ENCODE measurements around the gene CACNA2D1.

CACNA2D1 gene

DNA sequence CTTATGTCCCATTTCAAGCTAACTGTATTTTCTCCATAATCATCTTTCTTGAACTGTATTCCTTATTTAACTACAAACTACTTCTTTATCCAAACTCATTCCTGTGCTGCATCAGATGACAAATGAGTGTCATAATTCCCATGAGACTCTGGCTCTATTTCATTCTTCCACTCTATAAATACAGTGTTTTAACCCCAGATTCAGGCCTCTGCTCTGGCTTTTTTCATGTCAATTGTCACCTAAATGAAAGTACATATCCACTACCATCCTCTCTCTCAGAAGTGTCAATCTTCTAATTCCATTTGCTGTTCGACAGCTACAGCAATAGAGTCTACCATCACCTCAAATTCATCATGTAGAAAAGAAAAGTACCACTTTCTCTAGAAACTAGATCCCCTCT, 172.7 kb downstream of the CACNA2D1 start:
- no peak for DNase-seq

DNA sequence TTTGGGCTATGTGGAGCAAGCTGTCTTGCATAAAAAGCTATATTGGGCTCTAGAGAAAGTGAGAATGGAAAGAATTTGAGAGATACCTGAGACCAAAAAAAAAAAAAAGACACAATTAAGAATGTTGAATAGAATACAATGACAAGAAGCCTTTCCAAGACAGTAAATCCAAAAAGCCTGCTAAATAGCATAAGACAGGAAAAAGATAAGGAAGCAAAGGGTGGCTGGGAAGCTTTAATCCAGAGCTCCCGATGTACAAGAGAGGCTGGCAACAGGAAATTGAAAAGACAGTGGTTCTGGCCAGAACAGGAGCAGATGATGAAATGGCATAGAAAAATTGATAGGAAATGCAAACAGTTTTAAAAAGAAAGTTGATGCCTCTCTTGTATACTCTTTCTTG, 174.9 kb downstream of the CACNA2D1 start:
- no peak for DNase-seq

DNA sequence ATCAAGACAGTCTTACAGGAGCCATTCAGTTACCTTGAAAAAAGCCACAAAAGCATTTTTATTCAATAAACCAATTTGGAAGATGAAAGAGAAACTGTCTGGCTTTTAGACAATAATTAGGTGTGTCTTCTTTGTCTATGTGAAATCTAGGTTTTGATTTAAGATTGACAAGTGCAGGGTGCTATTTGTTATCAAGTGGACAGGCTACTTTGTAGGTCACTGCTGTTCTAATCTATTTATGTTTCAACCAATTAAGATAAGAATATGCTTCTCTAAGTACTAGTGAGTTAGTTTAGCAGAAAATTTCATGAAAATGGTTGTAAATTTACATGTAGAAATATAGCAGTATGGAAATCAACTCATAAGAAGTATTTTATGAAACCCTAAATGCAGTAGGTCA, 177.5 kb downstream of the CACNA2D1 start:
- no peak for DNase-seq

DNA sequence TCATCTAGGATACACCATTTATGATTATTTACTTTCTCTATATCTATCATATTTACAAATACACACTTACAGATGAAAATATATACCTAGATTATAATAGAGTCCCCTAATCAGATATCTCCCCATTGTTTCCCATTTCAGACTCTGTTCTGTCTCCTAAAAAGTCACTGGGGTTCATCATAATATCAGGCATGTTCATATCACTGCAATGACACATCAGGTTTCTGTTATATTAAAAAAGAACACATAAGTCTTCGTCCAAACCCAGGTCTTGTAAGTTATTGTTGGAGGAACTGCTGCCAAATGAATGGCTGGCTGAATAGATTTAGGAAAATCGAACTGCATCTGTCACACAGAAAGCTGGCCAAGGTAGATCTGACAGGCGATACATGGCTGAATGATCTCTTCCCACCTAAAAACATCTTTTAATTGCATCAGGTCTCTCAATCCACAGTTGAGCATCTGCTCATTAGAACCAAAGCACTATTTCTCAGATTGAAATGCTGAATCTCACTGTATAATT, 178.7 kb downstream of the CACNA2D1 start:
- DNase-seq = no peak

DNA sequence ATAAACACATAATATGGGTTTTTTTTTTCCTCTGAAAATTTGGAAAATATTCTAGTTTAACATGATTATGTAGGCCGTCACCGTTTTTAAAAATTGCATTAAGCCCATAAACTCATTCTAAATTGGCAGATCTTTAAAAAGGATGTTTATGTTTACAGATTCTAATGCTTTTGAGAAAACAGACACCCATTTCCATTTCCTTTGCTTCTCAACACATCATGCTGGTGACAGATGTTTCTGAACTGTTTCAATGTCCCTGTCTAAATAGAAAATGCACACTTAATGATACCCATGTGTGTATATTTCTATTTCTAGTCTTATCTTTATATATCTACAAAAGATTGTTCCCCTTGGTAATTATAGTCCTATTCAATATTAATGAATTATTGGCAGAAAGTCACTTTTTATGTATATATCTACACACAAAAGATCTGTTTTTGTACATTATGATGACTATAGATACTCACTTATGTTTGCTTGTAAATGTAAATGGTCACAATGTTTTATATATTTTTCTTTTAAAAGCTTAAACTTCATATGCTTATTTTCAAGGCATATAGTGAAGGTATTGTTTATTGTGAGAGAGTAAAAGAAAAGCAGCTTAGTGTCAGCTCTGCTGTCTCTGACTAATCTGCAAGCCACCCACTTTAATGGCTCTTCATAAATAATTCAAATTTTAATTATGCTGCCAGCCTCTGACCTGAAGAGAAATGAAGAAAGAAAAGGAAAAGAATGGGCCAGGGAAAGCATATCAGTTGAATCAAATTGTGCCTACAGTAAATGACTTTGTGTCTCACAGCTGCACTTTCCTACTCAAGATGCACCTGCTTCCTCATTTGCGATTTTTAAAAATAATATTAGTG, 179.4 kb downstream of the CACNA2D1 start:
- no peak for DNase-seq

DNA sequence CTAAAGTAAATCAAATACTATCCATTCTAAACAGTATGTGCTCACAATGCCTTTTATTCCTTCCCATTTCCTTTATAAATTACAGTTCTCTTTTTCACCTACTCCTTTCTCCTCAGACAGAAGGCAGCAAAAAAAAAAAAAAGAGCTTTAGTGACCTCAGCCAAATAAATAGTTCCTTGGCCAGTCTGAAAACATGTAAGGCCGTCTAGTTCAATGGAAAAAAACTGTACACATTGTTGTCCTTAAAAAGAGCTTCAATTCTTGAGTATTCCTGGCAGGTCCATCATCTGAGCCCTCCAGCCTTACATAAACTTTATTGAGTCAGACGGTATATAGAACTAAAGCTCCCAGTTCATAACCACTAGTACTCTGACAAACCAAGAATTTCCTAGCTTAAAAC, 185.4 kb downstream of the CACNA2D1 start:
- no peak for DNase-seq

DNA sequence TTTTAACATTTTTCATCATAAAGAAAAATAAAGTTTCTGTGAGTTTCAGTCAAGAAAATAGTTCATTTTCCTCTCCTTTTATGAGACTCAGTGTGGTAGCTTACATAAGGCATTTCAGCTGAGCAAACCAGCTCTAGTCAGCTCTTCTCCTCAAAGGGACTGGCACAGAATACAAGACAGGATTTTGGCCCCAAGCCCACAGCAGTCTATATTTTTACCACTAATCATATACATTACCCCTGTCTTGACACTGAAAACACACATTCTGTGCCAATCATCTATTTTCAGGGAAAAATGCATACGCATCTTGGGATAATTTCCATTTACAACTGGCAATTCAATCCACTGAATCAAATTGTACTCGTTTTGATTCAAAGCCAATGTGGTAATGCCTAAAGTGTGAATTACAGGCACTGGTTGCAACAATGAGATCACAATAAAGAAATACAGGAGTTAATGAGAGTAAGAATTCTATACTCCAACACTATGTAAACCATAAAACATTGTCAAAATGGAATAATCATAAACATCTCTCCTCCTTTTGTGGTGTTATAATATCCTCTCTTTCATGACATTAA, 186.4 kb downstream of the CACNA2D1 start:
- no peak for DNase-seq

DNA sequence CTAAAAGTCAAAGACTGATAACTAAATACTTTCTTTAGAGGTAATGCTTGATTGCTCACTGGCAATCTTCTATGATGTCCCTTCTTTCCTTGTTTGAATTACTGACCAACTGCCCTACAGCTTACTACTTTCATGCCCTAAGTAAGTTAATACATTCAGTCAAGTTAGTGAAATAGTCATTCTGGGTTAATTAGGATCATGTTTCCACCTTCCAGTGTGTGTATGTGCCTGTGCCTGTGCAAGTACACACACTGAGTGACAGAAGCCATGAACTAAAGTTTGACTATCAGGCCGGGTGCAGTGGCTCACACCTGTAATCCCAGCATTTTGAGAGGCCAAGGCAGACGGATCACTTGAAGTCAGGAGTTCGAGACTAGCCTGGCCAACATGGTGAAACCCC, 187.9 kb downstream of the CACNA2D1 start:
- DNase-seq = no peak

DNA sequence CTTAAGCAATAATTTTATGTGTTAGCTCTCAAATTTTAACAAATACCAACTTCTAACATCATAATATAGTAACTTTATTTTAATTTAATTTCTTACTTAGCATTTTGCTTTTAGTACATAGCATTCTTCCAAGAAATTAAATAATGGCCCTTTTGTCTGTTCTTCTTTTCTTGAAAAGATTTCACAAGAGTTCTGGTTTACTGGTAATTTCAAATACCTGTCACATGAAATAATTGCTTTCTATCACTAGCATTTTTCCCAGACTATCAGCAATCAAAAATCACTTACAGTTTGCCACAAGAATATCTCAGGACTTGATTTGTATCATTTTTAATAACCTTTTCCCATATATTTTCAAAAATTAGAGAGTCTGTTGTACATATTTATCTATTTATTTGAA, 193.0 kb downstream of the CACNA2D1 start:
- no peak for DNase-seq

DNA sequence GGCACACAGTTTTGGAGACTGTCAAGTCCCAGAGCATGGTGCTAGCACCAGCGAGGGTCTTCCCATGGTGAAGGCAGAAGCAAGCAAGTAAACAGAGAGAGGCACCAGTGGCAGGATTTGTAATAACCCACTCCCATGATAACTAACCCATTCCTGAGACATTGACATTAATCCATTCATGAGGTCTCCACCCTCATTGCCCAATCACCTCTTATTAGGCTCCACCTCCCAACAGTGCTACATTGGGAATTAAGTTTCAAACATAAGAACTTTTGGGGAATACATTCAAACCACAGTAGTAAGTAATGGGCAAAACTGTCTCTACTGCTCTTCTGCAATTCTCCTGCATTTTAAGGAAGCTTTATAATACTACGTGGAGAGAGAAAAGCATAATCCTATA, 193.6 kb downstream of the CACNA2D1 start:
- DNase-seq = no peak

DNA sequence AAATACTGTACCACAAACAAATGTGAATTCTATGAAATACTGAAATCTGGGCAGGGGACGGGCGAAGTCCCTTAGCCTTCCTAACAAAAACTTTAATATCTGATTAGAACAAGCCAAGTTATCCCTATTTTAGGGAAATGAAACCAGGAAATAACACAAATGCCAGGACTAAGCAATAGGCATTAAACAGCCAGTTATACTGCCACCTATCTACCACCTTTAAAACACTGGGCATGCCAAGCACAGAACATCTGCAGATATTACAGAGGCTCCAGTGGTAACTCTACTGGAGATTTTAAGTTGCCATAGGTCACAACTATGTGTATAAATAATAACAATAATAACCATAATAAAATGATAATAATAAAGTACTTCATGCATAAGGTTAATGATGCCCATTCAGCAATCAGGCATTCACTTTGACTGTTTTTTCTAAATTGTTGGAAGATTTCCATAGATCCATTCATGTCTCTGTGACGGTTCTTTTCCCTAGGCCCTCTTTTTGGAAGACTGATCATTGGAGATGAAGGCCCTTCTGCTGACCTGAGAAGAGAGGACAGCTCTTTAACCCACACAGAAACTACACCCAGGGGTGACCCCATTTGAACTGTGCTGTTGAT, 195.7 kb downstream of the CACNA2D1 start:
- DNase-seq = no peak

DNA sequence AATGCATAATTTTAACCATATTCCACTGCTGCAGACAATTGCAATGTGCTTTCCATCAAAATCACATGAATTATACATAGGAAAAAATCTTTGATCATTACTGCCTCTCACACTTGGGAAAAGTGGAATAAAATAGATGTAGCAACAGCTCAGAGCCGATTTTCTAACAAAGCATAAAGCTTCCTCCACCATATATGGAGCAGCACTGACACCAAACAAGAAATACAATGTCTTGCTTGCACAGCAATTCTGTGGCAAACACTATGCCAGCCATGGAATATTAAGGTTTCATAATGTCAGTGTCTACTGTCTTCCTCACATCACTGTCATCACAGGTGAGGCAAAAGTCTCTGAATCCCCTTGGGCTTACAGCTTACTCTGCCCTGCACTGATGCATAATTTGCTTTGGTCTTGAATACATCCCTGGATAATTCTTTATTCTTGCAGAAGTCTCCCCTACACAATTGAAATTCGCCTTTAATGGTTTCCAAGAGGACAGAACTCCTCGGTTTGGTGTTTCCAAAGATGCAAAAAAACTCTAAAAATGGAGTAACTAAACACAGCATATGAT, 198.5 kb downstream of the CACNA2D1 start:
- no peak for DNase-seq

DNA sequence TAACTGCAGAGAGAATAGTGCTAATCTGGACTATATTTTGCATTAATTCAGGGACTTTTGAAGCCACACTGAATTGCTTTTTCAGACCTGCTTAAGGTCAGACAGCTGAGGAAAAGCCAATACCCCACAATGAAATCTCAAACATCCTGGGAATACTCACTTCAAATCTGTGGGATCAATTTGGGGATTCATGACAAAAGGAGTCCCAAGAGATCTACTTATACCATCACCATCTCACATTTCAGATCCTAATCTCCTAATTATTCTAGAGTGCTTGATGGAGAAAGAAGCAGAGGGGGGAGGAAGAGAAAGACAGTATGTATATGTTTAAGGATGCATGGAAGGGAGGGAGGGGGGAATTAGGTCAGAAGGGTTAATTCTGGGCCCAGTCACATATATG, 202.2 kb downstream of the CACNA2D1 start:
- DNase-seq = no peak

DNA sequence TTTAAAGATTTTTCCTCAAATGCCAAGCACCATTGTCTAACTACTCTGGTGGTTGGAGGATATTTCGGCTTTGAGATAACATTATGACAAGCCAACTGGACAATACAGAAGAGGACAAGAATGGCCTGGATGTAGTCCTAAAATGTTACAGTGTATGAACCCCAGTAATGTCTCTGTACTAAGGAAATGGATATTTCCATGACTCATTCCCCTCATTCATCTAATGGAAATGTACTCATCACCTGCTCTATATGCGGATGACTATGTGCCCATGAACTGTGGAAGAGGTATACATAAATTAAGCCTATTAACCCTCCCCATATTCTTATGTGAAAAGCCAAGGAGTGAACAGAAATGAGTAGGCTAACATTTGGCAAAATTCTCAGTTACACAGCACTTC, 207.9 kb downstream of the CACNA2D1 start:
- DNase-seq = no peak

DNA sequence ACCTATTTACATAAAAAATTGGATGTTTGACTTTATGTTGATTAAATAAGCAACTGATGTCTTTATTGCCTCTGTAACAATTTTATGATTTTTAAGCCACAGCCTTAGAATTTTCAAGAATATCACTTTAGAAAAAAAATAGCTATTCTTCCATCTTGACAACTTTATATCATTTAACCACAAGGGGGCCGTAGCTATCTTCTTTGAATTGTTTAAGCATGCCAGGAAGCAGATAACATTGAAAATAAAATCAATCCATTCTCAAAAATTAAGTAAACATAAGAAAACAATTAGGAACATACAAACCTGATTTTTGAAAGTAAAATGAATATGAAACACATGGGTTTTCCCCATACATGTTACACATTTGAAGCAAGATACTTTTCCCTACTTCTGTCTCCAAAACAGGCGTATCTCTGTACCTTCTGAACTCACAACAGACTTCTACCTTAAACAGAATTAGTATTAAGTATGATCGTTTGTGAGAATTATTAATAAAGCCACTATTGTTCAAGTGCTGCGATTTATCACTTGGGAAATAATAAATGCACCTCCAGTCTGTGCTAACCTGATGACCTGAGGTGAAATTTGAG, 209.0 kb downstream of the CACNA2D1 start:
- no peak for DNase-seq

DNA sequence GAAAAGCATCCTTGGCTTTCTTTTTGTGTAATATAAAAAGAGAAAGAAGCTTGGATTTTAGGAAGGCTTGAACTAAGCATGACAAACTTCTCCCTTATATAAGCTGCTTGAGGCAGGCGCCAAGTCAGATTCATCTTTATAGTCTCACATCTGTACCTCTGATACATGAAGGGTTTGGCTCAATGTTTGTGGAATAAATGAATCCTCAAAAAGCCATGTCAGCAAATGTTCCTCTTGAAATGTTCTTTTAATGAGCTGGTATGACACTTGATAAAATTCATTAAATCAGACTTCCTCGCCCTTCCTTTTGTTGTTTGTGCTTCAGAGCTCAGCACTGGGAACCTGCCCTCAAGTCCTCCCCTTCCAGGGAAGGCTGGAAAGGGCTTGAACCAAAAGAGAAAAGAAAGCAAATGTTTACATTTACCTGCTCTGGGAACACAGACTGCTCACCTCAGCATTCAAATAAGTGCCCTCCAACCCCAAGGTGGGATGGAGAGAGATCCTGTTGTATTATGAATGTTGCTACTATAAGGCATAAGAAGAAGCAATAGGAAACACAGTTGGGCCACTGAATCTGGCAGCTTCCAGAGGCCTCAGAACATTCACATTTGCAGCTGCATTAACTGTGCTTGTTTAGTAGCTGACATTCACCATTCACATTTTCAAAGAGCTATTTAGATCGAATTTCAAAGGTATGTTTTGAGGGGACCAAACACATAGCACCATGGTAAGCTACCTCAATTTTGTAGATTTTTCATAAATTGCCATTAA, 212.6 kb downstream of the CACNA2D1 start:
- no peak for DNase-seq

DNA sequence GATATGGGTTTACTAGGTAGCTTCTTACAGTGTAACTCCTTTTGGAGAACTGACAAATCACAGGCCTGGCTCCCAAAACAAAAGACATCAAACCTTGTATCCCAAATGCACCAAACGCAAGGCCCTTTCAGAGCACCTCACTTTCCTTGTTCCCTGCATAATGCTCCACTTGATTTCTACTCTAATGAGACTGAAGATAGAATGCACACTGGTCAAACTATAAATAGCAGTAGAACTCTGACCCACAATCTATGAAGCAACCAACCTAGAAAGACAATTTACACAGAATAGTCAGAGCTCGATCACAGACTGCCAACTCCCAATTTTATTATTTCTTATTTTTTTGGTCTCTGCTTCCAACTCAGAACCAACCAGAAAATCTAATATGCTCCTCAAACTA, 214.4 kb downstream of the CACNA2D1 start:
- no peak for DNase-seq

DNA sequence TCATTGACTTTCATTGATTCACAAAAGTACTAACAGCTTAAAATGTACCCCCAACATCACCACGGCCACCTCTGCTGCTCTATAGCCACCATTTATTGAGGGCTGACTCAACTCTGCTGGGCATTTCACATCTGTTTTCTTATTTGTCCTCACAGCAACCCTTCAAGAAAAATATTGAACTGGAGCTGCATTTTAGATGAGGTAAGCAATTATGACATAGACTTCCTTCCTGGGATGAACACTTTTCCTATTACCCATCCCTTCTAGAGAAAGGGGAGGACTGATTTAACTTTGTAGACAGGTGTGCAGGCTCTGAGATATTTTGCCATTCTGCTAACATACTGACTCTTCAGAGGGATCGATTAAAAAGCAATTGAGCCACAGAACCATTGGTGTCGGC, 217.4 kb downstream of the CACNA2D1 start:
- no peak for DNase-seq

DNA sequence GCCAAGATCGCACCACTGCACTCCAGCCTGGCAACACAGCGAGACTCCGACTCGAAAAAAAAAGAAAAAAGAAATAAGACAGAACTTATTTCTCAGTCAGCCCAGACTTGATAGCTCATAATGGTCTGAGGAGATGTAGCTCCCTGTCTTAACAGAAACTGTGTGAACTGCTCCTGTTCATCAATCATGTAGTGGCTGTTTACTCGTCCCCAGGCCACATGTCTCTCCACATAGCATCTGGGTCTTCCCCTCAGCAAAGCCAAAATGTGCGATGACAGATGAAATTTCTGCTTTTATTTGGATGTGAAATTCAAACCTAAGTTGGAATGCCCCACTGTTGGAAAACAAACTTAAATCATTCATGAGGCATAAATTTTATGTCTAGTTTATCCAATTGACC, 219.0 kb downstream of the CACNA2D1 start:
- no peak for DNase-seq

DNA sequence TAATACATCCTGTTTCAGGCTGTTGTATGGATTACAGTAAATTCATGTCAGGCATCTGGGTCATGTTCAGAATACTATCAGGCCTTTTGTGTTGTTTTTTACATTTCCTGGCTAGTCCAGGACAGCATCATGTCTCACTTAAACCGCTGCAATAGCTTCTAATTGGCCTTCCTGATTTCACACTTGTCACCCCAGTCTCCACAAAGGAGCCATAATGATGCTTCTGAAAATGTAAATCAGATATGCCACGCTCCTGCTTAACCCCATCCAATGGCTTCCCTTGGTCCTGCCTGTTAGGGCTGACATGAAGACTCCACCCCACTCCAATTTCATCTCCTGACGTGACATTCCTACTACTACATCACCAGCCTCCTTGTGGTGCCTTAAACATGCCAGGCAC, 220.0 kb downstream of the CACNA2D1 start:
- no peak for DNase-seq

DNA sequence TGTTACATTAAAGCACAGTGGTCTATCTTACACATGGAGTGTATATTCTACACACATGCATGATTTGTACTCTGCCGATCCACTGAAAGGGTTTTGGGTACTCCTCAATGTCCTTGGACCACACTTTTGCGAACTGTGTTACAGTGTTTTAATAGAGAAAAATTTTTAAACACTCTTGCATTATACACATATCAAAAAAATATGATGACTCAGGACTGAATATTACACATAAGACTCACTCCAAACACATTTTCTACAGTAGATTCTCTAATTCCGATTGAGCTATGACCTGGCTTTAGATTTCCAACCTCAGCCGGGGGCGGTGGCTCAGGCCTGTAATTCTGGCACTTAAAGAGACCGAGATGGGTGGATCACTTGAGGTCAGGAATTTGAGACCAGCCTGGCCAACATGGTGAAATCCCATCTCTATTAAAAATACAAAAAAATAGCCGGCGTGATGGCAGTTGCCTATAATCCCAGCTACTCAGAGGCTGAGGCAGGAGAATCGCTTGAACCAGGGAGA, 222.4 kb downstream of the CACNA2D1 start:
- no peak for DNase-seq

DNA sequence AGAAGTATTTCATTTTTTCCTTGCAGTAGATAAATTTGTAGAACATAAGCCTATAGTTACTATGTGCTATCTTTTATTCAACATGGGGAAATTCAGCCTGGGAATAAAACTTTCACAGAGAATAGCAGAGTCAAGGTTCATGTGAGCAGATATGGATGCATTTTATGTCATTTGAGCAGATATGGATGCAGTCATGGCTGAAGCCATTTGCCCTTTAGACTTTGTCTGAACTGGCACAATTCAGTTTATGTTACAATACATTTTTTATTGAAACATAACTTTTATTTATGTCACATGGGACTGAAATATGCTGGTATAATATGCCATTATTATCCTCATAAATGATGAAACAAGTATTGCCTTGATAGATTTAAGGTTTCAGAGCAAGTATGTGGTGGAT, 231.1 kb downstream of the CACNA2D1 start:
- no peak for DNase-seq

Measured in activated naive CD4-positive, alpha-beta T cell (primary cell).